CD4-positive, alpha-beta T cell treated with Interleukin-4 for 1 hour (primary cell): ENCODE results near the gene NHEJ1.
A peak's percentile ranks its signal among the peaks of the same experiment; 100 is the strongest.

Experiments
- DNase-seq, 2 donors: peaks; one replicate each; pipeline ENCODE4 v3.0.0-alpha.2; 2020 to 2022

The NHEJ1 gene

DNA sequence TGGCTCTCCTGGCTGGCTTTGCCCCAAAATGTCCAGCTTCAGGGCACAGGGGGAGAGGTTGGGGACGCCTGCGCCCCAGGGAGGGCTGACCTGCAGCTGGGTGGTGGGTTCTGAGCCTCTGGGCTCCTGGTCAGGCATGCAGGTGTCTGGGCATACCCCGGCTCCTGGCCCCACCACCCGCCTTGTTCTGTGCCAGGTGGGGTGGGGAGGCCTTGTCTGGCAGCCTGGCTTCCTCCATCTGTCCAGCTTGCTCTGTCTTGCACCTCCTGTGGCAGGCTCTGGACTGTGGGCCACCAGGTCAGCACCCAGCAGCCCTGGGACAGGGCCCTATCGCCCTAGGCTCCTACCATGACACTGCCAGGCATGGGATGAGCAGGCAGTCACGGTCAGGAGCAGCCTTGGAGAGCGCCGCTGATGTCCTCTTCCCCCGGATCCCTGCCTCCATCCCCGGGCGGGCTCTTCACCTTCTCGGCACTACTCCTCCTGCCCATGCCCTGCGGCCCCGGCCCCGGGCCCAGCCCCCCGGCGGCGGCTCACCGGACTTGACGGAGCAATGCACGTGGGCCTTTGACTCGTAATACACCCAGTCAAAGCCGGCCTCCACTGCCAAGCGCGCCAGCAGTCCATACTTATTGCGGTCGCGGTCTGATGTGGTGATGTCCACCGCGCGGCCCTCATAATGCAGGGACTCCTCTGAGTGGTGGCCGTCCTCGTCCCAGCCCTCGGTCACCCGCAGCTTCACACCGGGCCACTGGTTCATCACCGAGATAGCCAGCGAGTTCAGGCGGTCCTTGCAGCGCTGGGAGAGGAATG is 103.5 kb downstream of the NHEJ1 start:
- no peak for DNase-seq

DNA sequence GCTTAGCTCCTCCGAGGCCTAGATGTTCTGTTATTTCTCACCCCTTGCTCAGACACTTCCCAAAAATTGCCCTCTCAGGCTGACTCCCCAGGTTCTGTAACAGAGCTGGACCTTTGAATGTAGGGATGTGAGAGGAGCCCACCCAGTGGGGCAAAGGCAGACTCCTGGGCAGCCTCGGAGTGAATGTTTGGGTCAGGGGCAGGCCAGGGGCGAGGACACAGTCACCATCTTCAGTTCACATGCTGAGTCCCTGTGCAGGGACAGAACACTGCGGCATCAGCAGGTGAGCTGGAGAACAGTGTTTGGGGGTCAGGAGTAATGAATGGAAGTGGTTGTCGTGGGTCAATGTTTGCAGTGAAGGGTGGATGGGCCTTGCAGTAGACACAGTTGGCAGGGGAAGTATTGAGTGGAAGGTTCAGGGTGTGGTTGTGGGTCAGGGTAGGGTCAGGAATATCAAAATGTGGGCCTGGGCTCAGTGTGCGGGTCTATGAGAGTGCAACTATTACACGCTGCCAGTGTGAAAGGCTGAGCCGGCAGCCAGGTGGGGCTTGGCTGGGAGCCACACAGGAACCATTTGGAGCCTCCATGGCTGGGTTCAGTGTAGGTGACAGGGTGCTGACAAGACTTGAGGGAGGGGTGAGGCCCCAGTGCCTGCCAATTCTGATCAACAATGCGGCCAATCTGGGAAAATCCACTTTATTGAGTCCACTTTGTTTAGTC is 104.3 kb downstream of the NHEJ1 start:
- no peak for DNase-seq

DNA sequence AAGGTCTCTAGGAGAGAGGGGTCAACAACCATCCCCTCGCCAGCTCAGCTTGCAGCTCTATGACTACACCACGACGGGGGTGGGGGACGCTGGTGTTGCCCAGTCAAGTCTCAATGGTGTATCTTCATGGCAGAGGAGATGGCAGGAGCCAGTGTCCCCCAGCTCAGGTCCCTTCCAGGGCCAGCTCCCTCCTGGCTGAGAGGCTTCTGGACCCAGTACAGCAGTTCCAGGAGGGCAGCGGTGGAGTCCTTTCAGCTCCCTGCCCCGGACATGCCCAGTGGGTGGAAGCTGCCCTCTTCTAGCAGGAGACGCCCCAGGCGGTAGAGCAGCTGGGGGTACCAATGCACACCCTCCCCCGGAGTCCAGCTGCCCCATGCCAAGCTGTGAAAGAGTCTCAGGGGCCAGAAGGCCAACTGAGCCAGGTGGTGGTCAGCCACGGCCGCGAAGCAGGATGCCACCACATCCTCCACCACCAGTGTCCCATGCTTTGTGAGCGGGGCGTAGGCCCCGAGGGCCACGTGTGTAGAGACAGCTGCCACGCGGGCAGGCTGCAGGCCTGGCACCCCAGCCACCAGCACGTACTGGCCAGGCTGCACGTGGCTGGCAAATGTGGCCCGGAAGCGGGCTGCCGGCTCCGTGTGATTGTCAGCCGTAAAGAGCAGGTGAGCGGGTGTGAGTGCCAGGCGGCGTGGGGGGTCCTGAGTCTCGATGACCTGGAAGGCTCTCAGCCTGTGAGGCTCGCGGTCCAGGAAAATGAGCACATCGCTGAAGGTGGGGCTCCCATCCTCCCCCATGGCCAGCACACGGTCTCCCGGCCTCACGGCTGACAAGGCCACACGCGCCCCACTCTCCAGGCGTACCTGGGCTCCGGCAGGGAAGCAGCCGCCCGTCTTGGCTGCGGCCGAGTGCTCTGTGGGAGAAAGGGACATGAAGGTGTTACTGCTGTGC is 105.4 kb downstream of the NHEJ1 start:
- DNase-seq: no peak

DNA sequence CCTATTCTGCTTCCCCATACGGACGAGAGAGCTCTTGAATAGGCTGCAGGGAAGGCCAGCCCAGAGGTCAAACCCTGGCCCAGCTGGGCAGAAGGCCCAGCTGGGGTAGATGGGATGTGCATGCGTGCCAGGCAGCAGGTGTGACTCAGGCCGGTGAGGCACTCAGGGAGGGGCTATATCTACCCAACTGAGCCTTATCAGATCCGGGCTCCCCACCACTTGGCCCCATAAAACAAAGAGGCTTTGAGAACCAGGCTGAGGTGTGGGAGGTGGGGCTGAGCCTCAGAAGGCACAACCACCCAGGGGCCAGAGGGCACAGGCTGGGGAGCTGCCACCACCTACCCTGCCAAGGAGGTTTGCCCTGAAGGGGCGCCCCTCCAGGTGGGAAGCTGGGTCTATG is 111.3 kb downstream of the NHEJ1 start:
- DNase-seq: no peak

GRCh38 chr2:219045937-219046550 is 114.6 kb downstream of the NHEJ1 start:
- no peak for DNase-seq

DNA sequence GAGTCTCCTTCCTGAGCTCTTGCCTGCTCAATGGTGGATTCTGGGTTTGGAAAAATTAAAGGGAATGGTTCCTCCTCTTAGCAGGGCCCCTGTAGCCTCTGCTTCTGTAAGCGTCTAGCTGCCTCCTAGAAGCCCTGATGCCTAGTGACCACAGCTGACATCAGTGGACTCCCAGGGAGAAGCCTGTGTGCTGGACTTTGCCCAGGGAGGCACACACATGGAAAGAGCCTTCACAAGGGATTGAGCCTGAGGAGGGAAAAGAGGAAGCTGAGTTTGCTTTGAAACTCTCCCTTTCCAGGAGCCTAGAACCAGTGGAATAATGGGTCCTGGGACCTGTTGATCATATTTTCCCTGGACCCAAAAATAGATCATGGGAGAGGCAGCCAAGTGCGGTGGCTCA is 117.9 kb downstream of the NHEJ1 start:
- no peak for DNase-seq

- DNase-seq: no peak
Measured at GRCh38 chr2:219042157-219042556, 118.5 kb downstream of the NHEJ1 start.

- DNase-seq: peak in 1 of 2 donors; percentile 27
Measured at GRCh38 chr2:219041252-219041651, 119.4 kb downstream of the NHEJ1 start, which contains the start of gene CFAP65. Gene CFAP65 (minus strand): TSS chr2:219041516. CDS start chr2:219039048, 2,468 bp downstream.

- DNase-seq: no peak
Measured at GRCh38 chr2:219038600-219038999, 122.0 kb downstream of the NHEJ1 start.

DNA sequence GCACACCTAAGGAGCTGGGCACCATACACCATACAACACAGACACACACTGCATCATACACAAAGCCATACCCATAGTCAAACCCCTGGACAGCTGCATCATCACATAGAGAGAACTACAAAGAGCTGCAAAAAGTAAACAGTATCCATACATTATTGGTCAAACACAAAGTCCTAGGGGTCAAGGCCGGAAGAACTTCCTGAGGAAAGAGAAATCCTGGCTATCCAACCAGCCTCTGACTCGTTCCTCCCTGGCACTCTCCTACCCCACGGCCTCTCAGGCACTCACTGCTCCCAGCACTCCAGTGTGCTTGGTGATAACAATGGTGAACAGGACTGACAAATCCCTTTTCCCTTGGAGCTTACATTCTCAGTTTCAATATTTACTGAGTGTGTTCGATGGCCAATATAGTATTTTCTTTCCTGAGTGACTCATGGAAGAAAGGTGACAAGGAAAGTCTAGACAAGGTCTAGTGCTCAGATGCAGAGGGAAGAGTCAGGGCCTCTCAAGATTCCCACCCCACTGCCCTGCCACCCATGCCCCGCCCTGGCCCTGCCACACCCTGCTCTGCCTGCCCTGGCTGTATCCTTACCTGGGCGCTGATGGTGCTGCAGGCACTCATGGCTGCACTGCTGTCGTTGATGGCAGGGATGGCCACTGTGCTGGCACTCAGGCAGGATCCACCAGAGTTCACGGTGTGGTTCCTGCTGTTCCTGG is 122.7 kb downstream of the NHEJ1 start:
- no peak for DNase-seq

GRCh38 chr2:219035942-219036341 is 124.7 kb downstream of the NHEJ1 start:
- DNase-seq: no peak

DNA sequence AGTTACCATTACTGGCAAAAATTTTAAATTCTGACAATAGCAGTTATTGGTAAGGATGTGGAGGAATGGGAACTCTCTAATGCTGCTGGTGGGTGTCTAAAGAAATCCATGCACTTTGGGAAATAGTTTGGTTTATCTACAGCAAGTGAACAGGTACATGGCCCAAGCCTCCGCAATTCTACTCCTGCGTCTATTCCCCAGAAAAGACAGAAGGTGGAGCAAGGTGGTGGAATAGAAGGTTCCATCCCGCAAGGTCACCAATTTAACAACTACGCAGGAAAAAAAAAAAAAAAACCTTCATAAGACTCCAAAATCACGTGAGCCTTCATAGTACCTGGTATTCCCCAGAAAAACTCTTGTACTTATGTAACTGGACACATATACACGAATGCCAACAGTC is 125.8 kb downstream of the NHEJ1 start:
- DNase-seq: no peak

GRCh38 chr2:219032051-219032745 is 128.4 kb downstream of the NHEJ1 start:
- DNase-seq: no peak

- DNase-seq: no peak
Measured at GRCh38 chr2:219031005-219031738, 129.4 kb downstream of the NHEJ1 start.

DNA sequence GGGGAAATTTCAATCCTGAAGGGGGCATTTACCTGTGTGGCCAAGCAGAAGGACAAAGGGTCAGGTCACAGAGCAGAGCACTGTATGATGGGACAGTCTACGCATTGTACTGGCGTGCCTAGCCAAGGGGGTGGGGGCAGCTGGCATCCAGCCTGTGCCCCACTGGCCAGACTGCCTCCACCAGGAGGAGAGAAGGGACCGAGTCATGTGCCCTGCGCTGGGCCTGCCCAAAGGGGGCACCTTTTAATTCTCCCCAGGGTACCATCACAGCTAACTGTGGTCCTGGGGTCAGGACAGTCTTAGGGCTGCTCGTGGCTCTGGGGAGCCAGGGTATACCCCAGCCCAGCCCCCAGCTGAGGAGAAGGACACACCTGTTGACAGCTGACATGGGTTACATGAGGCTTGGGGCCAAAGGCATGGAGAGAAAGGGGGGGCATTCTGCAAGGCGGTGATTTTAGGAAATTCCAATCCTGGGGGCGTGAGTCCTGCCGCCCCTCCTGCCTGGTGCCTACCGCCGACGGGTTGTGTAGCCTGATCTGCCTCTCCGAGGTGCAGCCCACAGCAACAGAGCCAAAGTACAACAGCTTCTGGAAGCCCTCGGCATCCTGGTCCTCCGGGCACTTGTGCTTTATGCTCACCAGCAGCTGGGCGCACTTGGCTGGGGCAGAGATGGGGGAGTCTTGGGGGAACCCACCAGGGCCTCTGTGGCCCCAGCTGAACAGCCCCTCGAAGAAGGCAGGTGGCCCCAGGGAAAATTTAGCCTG is 130.3 kb downstream of the NHEJ1 start:
- DNase-seq: no peak

DNA sequence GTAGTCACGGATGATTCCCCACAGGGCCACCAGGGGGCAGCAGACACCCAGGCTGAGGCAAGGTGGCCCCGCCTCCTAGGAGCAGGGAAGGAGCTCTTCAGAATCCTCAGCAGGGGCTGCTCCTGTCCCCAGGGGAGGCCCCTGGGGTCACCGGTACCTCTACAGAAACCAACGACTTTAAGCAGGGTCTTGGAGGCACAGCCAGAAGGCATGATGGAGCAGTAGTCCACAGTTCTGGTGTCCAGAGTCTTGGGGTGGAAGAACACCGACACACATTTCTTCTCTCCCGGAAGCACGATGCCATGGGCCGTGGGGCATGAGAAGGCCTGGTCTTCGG is 130.8 kb downstream of the NHEJ1 start:
- DNase-seq: peak; percentile 72

DNA sequence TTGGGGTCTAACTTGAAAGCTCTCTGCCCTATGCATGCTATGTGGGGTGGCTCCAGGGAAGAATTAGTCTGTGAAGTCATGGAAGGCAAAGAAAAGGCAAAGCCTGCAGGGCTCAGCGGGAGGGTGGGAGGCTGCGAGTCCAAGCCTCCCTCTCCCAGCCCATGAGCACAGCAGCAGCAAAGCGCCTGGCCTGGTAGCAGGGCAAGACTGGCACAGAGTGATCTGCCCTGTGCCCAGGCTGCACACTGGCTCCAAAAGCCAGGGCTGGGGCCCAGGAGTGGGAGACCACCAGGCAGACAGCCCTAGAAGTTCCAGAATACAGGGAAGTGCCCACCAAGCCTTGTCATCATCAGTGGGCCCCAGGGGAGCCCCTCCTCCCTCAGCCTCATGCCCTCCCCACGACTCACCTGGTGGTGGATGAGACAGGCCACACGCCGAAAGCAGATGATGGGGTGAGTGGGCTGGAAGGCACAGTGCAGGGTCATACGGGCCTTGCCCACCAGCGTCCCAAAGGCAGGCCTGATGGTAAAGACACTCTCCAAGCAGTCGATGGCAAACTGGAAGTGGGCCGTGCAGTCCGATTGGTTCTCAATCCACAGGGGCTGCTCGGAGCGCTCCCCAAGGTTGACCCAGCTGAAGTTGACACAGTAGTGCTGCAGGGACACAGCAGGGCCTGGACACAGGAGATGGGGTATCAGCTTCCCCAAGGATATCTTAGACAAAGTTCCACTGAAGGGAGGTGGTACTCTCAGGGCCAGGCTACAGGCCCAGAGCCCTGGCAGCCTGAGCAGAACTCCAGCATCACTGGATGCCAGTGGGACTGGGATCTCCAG is 131.4 kb downstream of the NHEJ1 start:
- DNase-seq: no peak

- DNase-seq: no peak
Measured at GRCh38 chr2:219028141-219028540, 132.5 kb downstream of the NHEJ1 start.

- DNase-seq: no peak
Measured at GRCh38 chr2:219027511-219028055, 133.0 kb downstream of the NHEJ1 start.
